Activated CD4-positive, alpha-beta memory T cell treated with anti-CD3 and anti-CD28 coated beads for 36 hours (primary cell): Measurements from ENCODE around the gene POTEM. TPM values are rescaled to one million over a fixed set of nuclear protein-coding genes. Genes with fewer than 3 reads are reported as not detected.
"Not testable (repeated sequence)": the region's sequence is repeated elsewhere in the genome, so short reads cannot be mapped to it uniquely, and the experiment has no call there.

ENCODE experiments used
- CTCF ChIA-PET: fragments of 350-600 bp; sonication (Branson Sonifier 250); formaldehyde crosslinking; loops from one replicate; lab custom pipeline; 2021; ENCODE audit warnings: antibody characterized with exemption, inconsistent platforms; lab: Charles Lee
- POLR2A ChIA-PET: fragments of 350-600 bp; sonication (Branson Sonifier 250); formaldehyde crosslinking; loops from one replicate; lab custom pipeline; 2021; ENCODE audit warnings: antibody characterized with exemption; lab: Charles Lee
- DNase-seq: peaks from one replicate; pipeline ENCODE4 v3.0.0-alpha.2; 2020
- H3K27ac Mint-ChIP-seq: one replicate; pipeline ENCODE4 v1.8.0; 2021; ENCODE audit warnings: mixed read lengths
- H3K27me3 Mint-ChIP-seq: one replicate; pipeline ENCODE4 v1.8.0; 2021; ENCODE audit warnings: mixed read lengths
- H3K36me3 Mint-ChIP-seq: one replicate; pipeline ENCODE4 v1.8.0; 2021; ENCODE audit warnings: mixed read lengths
- H3K4me1 Mint-ChIP-seq: one replicate; pipeline ENCODE4 v1.8.0; 2021; ENCODE audit warnings: low read depth, mixed read lengths
- H3K4me3 Mint-ChIP-seq: one replicate; pipeline ENCODE4 v1.8.0; 2021; ENCODE audit warnings: mild to moderate bottlenecking, mixed read lengths
- H3K9me3 Mint-ChIP-seq: one replicate; pipeline ENCODE4 v1.8.0; 2021; ENCODE audit warnings: mixed read lengths
- intact Hi-C: fragments of 100-400 bp; cut with micrococcal nuclease; formaldehyde crosslinking; loops from one replicate; pipeline ENCODE4 v1.15.1; 2023
- total RNA-seq, 2 experiments: library from RNA; stranded (reverse); gene quantifications; one replicate each; pipeline ENCODE4 v1.2.3, GENCODE V29; 2021

POTEM gene
- not detected for total RNA-seq

- POLR2A ChIA-PET, intact Hi-C loops, DNase-seq, H3K4me3 Mint-ChIP-seq, H3K9me3 Mint-ChIP-seq, H3K27ac Mint-ChIP-seq, H3K27me3 Mint-ChIP-seq, CTCF ChIA-PET, H3K36me3 Mint-ChIP-seq, H3K4me1 Mint-ChIP-seq: not testable (repeated sequence)
Measured at GRCh38 chr14:18967134-18967533, at the start of gene POTEM. TSS of gene POTEM (plus strand) at chr14:18967434. CDS start at chr14:18967486, 52 bp downstream.

GRCh38 chr14:18918345-18918744, 48.9 kb upstream of the POTEM start:
- DNase-seq, H3K9me3 Mint-ChIP-seq, H3K27ac Mint-ChIP-seq, CTCF ChIA-PET, H3K4me1 Mint-ChIP-seq, H3K36me3 Mint-ChIP-seq, H3K4me3 Mint-ChIP-seq, H3K27me3 Mint-ChIP-seq, intact Hi-C loops, POLR2A ChIA-PET: not testable (repeated sequence)

GRCh38 chr14:18920052-18920451, 47.2 kb upstream of the POTEM start:
- H3K36me3 Mint-ChIP-seq, CTCF ChIA-PET, intact Hi-C loops, POLR2A ChIA-PET, H3K27me3 Mint-ChIP-seq, H3K4me3 Mint-ChIP-seq, H3K9me3 Mint-ChIP-seq, H3K27ac Mint-ChIP-seq, DNase-seq, H3K4me1 Mint-ChIP-seq: not testable (repeated sequence)

DNA sequence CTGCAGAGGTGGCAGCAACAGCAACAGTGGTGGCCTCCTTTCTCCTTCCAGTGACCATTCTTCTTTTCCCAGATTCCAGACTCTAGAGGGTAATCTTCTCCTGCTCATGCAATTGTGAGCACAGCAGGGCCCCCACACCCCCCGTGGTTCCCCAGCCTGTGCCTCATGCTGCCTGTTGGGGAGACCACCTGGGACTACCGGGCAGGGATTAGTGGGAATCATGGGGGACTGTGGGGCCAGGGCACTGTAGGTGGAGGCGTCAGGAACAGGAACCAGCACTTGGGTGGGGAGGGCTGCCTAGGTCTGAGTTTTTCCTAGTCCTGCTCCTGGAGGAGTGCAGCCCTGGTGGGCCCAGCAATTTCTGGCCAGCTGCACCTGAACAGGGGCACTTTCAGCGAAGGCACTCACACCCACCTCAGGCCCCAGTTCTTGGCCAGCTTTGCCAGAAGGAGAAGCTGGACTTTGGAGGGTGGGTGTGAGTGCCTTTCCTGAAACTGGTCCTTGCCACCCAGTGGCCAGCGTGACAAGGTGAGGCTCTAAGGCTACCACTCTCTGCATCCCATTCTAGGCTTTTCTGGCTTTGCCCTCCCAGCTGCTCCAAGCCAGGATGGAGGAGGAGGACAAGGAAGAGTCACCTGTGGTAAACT, 46.1 kb upstream of the POTEM start:
- H3K4me3 Mint-ChIP-seq, H3K4me1 Mint-ChIP-seq, H3K36me3 Mint-ChIP-seq, H3K9me3 Mint-ChIP-seq, POLR2A ChIA-PET, H3K27me3 Mint-ChIP-seq, H3K27ac Mint-ChIP-seq, intact Hi-C loops, CTCF ChIA-PET, DNase-seq: not testable (repeated sequence)

DNA sequence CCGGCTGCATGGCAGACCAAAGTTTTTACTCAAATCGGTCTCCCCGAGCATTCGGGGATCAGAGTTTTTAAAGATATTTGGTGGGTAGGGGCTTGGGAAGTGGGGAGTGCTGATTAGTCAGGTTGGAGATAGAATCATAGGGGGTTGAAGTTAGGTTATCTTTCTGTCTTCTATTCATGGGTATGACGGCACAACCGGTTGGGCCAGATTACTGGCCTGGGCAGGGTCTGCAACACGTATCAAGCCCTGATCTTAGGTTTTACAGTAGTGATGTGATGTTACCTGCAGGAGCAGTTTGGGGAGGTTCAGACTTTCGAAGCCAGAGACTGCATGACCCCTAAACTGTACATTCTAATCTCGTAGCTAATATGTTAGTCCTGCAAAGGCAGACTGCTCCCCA, 30.4 kb upstream of the POTEM start:
- H3K36me3 Mint-ChIP-seq, H3K9me3 Mint-ChIP-seq, H3K4me3 Mint-ChIP-seq, H3K27me3 Mint-ChIP-seq, intact Hi-C loops, POLR2A ChIA-PET, DNase-seq, H3K27ac Mint-ChIP-seq, H3K4me1 Mint-ChIP-seq, CTCF ChIA-PET: not testable (repeated sequence)

DNA sequence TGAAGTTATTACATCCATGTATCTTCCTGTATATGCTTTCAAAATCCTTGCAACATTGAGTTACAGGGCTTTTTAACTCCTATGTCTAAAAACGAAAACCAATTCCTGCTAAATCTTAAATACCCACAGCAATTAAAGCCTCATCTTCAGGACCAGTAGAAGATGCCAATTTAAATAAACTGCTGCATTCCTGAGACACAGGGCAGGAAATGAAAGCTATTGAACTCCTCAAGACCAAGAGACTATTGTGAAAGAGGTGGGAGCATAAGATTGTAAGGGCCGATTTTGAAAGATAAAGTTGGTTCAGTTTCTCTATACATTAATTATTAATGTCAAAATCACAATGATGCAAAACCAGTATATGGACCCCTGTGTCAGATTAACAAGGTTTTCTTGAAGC, 28.5 kb upstream of the POTEM start:
- POLR2A ChIA-PET, H3K9me3 Mint-ChIP-seq, H3K36me3 Mint-ChIP-seq, intact Hi-C loops, H3K27ac Mint-ChIP-seq, H3K4me1 Mint-ChIP-seq, H3K27me3 Mint-ChIP-seq, H3K4me3 Mint-ChIP-seq, CTCF ChIA-PET, DNase-seq: not testable (repeated sequence)

GRCh38 chr14:18949939-18950338, 17.3 kb upstream of the POTEM start:
- H3K36me3 Mint-ChIP-seq, H3K27me3 Mint-ChIP-seq, POLR2A ChIA-PET, H3K4me1 Mint-ChIP-seq, H3K4me3 Mint-ChIP-seq, H3K9me3 Mint-ChIP-seq, intact Hi-C loops, DNase-seq, CTCF ChIA-PET, H3K27ac Mint-ChIP-seq: not testable (repeated sequence)

GRCh38 chr14:18953085-18953484, 14.1 kb upstream of the POTEM start:
- H3K27ac Mint-ChIP-seq, POLR2A ChIA-PET, intact Hi-C loops, H3K4me3 Mint-ChIP-seq, H3K4me1 Mint-ChIP-seq, DNase-seq, H3K36me3 Mint-ChIP-seq, H3K27me3 Mint-ChIP-seq, H3K9me3 Mint-ChIP-seq, CTCF ChIA-PET: not testable (repeated sequence)

GRCh38 chr14:18955816-18956215, 11.4 kb upstream of the POTEM start:
- intact Hi-C loops, CTCF ChIA-PET, POLR2A ChIA-PET, H3K27me3 Mint-ChIP-seq, H3K27ac Mint-ChIP-seq, DNase-seq, H3K4me1 Mint-ChIP-seq, H3K4me3 Mint-ChIP-seq, H3K9me3 Mint-ChIP-seq, H3K36me3 Mint-ChIP-seq: not testable (repeated sequence)

DNA sequence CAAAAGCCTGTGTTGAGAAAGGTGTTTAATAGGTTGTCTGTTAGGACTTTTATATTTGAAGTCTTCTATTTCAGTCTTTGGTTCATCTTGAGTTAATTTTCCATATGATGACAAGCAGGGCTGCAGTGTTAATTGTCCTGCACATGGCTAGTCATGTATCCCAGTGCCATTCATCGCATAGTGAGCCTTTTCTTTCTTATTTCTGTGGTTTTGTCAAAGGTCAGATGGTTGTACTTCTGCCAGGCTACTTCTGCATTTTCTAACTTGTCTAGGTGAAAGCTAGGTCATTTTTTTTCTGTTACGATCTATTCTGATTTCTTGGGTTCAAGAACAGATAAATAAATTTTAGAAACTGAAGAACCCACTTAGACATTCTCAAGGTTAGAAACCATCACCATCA, 5.7 kb upstream of the POTEM start:
- intact Hi-C loops, H3K27ac Mint-ChIP-seq, DNase-seq, H3K9me3 Mint-ChIP-seq, POLR2A ChIA-PET, H3K4me3 Mint-ChIP-seq, CTCF ChIA-PET, H3K4me1 Mint-ChIP-seq, H3K36me3 Mint-ChIP-seq, H3K27me3 Mint-ChIP-seq: not testable (repeated sequence)

DNA sequence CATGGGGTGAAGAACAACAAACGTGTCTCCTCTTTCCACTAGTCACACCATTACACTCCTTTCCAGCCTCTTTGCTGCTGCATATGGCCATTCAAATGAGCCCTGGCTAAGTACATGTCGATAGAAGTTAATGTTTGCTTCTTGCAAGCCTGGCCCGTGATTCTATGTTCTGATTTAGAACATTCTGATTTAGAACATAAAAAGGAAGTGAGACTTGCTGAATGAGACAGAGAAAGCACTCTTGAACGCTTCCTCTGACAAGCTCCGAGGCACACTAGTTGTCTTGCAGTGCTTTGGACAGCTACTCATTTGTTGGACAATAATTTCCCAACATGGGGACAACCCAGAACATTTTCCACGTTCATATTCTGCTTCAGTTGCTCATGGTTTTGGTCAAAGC, 5.1 kb upstream of the POTEM start:
- H3K4me1 Mint-ChIP-seq, intact Hi-C loops, H3K27ac Mint-ChIP-seq, DNase-seq, H3K36me3 Mint-ChIP-seq, H3K9me3 Mint-ChIP-seq, H3K4me3 Mint-ChIP-seq, H3K27me3 Mint-ChIP-seq, POLR2A ChIA-PET, CTCF ChIA-PET: not testable (repeated sequence)

DNA sequence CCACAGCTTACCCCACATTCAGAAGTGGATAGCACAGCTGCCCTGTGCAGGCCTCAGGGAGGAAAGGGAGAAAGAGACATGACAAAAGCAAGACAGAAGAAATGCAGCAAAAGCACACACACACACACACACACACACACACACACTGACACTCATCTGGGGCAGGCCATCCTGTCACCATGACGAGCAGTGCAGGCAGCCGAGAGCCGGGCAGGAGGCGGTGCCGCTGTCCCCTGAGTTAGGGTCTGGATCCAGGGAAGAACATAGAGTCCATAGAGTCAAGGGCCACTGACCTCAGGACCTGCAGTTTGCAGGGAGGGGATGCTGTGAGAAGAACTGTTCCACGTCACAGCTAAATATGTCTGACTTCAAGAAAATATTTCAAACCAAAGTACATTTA, 4.0 kb upstream of the POTEM start:
- DNase-seq, intact Hi-C loops, H3K27me3 Mint-ChIP-seq, H3K4me1 Mint-ChIP-seq, H3K9me3 Mint-ChIP-seq, H3K36me3 Mint-ChIP-seq, H3K4me3 Mint-ChIP-seq, POLR2A ChIA-PET, H3K27ac Mint-ChIP-seq, CTCF ChIA-PET: not testable (repeated sequence)

GRCh38 chr14:18964878-18965277, 2.4 kb upstream of the POTEM start:
- H3K9me3 Mint-ChIP-seq, intact Hi-C loops, H3K36me3 Mint-ChIP-seq, DNase-seq, H3K27me3 Mint-ChIP-seq, H3K27ac Mint-ChIP-seq, CTCF ChIA-PET, POLR2A ChIA-PET, H3K4me3 Mint-ChIP-seq, H3K4me1 Mint-ChIP-seq: not testable (repeated sequence)
